ENCODE results near the gene CLDND2. TPM values are rescaled to one million over a fixed set of nuclear protein-coding genes. Genes with fewer than 3 reads are reported as not detected.

The CLDND2 gene
- total RNA-seq, 1 donor from 2014 or later: 1.9 TPM

DNA sequence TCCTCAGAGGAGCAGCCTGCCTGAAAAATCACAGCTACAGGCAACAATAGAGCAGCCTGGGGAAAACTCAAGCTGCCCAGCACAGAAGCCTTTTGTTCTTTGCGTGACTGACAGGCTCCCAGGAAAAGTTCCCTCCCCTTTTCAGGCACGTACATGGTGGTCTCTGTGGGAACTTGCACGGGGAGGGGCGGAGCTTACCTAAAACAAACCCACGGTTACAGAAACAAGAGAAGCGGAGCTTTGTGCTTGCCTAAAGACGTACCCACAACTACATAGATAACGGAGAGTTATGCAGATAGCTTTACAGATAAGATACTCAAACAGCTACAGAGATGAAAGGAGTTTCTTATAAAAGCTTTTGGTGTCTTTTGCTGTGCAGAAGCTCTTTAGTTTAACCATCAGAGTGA lies 14.1 kb downstream of the CLDND2 start:
- Histone ChIP-seq H3K9me3 (no peaks in the 10 kb centered on the region), H3K36me3 (peaks cover 32% of the 10 kb centered on the region), H3K4me1 (no peaks in the 10 kb centered on the region), H3K27ac (no peak overlapping the region), H3K4me3 (no peak overlapping the region), H3K27me3 (ENCODE audit: low read depth) (no peaks in the 10 kb centered on the region)
- no peak for TF ChIP-seq CTCF (IDR thresholded peaks at IDR 0.05)
- intact Hi-C loops (cut with DNase I): no loop called here
- DNase-seq (no peak), ATAC-seq (no peak)

DNA sequence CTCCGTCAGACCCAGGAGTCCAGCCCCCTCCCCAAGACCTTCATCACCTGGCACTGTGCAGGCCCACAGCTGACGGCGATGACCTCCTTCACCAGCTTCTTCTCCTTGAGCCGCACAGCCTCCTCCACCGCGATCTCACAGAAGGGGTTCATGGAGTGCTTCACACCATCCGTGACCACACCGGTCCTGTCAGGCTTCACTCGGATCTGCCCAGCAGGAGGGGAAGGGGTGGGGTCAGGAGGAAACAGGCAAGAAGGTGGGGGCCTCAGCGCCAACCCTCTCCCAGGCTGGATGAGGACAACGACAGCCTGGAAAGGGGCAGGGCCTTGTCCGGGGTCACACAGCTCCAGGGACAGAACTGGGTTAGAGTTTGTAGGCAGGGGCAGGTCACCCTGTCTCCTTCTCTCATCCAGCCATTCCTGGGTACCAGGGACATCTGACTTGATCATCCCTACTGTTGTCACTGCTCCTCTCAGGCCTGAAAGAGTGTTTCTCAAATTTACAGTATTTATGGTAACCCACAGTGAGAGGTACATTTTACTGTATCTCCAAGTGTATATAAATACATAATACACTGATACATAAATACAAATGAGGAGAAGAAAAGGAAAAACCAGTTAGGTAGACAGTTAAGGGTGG lies 14.6 kb downstream of the CLDND2 start:
- DNase-seq: no peak
- intact Hi-C loops (cut with DNase I): no loop called here
- no peak for ATAC-seq
- Histone ChIP-seq H3K4me1 (no peaks in the 10 kb centered on the region), H3K27ac (no peak overlapping the region), H3K27me3 (ENCODE audit: low read depth) (no peaks in the 10 kb centered on the region), H3K4me3 (no peak overlapping the region), H3K9me3 (no peaks in the 10 kb centered on the region), H3K36me3 (peaks cover 35% of the 10 kb centered on the region)
- no peak for TF ChIP-seq CTCF (IDR thresholded peaks at IDR 0.05)

DNA sequence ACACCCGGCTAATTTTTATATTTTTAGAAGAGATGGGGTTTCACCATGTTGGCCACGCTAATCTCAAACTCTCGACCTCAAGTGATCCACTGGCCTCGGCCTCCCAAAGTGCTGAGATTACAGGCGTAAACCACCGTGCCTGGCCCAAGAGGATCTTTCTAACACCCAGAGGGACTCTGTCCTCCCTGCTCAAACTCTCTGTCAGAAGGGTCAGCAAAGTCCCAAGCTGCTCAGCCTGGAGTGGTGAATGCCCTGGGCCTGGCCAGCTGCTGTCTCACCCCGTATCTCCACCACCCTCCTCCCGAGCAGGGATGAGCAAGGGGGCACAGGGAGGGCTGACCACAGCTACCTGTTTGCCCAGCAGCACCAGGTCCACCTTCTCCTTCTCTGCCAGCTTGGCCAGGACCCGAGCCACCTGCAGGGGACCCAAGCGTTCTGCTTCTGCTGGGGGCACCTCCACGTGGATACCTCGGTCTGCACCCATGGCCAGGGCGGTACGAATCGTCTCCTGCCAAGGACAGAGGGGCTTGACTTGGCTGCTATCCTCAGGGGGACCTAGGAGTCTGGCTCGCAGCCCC lies 15.9 kb downstream of the CLDND2 start:
- peaks cover 40% of the 10 kb centered on the region for H3K36me3 ChIP-seq
- intact Hi-C loops (cut with DNase I): no loop called here
- ATAC-seq: no peak

GRCh38 chr19:51351266-51351990 lies 17.4 kb downstream of the CLDND2 start:
- no peaks in the 10 kb centered on the region for H3K4me1 ChIP-seq
- no peak overlapping the region for H3K27ac ChIP-seq
- intact Hi-C loops (cut with DNase I): no loop called here
- H3K27me3 ChIP-seq (ENCODE audit: low read depth): no peaks in the 10 kb centered on the region
- H3K9me3 ChIP-seq: no peaks in the 10 kb centered on the region
- peaks cover 54% of the 10 kb centered on the region for H3K36me3 ChIP-seq
- DNase-seq (no peak), ATAC-seq (no peak)
- TF ChIP-seq CTCF (IDR thresholded peaks at IDR 0.05): no peak
- no peak overlapping the region for H3K4me3 ChIP-seq

More for the DNA sequence above, 15.9 kb downstream of the CLDND2 start:
- no peak for DNase-seq
- Histone ChIP-seq H3K9me3 (no peaks in the 10 kb centered on the region), H3K4me1 (no peaks in the 10 kb centered on the region), H3K27ac (no peak overlapping the region), H3K4me3 (no peak overlapping the region), H3K27me3 (ENCODE audit: low read depth) (no peaks in the 10 kb centered on the region)
- no peak for TF ChIP-seq CTCF (IDR thresholded peaks at IDR 0.05)

DNA sequence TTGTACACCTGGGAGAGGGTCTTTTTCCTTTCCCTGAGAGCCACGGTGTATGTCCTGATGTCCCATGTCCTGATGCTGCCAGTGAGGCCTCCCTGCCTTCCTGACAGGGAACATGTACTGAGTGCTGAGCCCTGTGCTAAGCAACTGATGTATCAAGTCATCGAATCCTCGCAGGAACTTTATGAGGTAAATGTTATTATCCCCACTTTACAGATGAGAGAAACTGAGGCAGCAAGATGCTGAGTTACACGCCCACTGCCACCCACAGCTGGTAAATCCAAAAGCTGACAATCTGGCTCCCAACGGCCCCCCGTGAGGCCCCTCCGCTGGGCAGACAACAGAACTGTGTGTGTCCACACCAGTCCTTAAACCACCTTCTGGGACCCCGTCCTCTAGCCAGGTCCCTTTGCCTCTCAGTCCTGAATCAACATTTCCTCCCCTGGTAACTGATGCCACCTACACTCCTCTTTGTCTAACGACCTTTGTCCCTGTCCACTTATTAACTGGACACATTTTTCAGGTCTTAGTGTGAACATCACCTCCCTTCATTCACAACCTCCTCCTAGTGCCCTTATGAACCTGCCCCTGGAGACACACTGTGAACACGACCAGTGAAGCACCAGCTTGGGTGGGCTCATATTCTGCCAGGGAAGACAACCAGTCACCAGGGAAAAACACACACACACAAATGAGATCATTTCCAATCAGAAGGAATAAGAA lies 21.4 kb downstream of the CLDND2 start:
- H3K4me1 ChIP-seq: no peaks in the 10 kb centered on the region
- H3K9me3 ChIP-seq: no peaks in the 10 kb centered on the region
- no peak overlapping the region for H3K4me3 ChIP-seq
- no peak for TF ChIP-seq CTCF (IDR thresholded peaks at IDR 0.05)
- H3K27me3 ChIP-seq (ENCODE audit: low read depth): no peaks in the 10 kb centered on the region
- ATAC-seq: no peak
- intact Hi-C loops (cut with DNase I): no loop called here
- DNase-seq: no peak
- no peak overlapping the region for H3K27ac ChIP-seq
- peaks cover 62% of the 10 kb centered on the region for H3K36me3 ChIP-seq
